T47D (cell line): ENCODE results near the gene RLN2.

Experiments
- DNase-seq, 2 experiments: peaks; one replicate each; pipeline versions ENCODE4 v3.0.0 to v3.0.0-alpha.2; 2011 to 2012; ENCODE audit warnings: low read depth in 1 of 2, low spot score in 1 of 2
- JUND ChIP-seq: IDR thresholded peaks from 2 replicates; pipeline ENCODE4 v1.6.1; 2012; ENCODE audit warnings: low read depth
- in situ Hi-C: cut with HindIII; loops from 2 replicates; pipeline ENCODE4 v1.10.0; 2016; ENCODE audit warnings: low sequenced_read_pairs, low pct_unique_long_range_greater_than_20kb

The RLN2 gene

DNA sequence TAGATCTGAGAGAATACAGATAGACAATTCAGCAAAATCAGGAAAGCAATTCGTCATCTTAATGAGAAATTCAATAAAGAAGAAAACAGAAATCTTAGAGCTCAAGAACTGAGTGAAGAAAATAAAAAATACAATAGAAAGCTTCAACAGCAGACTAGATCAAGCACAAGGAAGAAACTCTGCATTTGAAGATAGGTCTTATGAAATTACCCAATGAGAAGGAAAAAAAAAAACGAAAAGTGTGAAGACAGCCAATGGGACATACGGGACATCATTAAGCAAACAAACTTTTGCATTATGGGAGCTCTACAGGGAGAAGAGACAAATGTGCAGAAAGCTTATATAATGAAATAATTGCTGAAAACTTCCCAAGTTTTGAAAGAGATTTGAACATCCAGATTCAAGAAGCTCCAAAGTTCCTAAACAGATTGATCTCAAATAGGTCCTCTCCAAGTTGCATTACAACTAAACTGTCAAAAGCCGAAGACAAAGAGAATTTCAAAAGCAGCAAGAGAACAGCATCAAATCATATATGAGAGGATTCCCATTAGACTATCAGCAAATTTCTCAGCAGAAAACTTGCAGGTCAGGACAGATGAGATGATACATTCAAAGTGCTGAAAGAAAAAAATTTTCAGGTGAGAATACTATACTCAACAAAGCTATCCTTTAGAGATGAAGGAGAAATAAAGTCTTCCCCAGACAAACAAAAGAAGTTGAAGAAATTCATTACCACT, 10.8 kb upstream of the RLN2 start:
- in situ Hi-C loops = no loop called here
- TF ChIP-seq JUND = no peak
- no peak for DNase-seq

DNA sequence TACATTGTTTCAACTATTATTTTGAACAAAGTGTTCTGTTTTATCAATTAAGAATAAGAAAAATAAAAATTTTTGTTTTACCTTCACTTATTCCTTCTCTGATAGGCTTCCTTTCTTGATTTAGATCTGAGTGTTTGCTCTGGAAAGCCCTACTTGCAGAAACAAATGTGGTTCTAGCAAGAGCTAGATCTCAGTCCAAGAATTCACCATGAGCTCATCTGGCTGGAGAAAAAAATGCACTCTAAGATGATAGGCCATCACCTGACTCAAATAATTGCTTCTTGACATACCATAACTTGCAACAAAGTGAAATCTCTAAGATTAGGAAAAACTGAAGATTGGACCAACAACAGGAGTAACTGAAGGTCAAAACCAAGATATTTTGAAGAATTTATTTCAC, 6.3 kb upstream of the RLN2 start:
- in situ Hi-C loops = no loop called here
- DNase-seq = no peak
- no peak for TF ChIP-seq JUND

DNA sequence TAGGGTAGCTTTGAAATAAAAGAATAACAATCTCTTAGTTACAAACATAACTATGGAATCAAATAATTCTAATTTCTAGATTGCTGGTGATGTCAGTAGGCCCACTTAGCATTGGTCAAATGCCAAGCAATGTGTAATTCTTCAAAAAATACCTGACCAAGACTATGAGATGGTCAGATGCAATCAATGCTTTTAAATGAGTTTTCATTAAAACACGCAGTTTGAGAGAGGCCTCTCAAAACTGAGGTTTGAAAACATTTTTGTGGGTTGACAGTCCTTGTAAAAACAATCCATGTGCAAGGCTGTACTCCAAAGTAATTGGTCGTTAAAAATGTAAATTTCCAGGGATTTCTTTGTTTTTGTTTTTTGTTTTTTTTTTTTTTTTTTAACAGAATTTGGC, 1.2 kb upstream of the RLN2 start:
- in situ Hi-C loops = no loop called here
- TF ChIP-seq JUND = no peak
- DNase-seq = no peak

DNA sequence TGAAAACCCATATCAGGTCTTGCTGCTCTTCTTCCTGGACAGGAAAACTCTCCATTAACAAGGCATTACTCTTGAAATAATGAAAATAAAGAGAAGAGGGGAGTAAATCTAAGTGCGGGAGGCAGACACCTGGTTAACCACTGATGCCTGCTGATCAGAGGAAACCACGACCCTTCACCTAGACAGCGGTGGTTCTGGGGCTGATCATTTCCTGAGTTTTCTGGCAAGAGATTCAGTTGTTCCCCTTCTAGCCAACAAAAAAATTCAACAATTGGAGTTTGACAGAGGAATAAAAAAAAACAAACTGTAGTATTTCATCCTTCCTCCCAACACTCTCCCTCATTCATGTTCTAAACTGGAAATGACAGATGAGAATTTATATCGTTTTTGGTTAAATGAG, 3.0 kb downstream of the RLN2 start:
- in situ Hi-C loops = no loop called here
- DNase-seq = no peak
- no peak for TF ChIP-seq JUND

DNA sequence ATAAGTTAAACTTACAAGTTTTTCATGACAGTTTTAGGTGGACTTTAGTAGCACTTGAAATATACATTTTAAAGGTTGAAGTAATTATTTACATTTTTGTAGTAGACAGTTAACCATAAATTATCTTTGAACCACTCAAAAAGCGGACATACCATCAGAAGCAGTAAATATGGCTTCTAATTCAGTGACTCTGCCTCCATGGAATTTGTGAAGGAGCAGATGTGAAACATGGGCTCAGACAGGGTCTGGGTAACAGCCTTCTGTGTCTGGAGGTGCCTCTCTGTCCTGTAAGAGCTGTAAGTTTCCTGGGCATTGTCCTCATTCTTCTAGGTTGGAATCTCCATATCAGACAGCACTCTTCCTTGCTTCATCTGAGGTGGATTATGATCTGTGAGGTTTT, 12.4 kb downstream of the RLN2 start:
- in situ Hi-C loops = no loop called here
- no peak for DNase-seq
- TF ChIP-seq JUND = no peak

DNA sequence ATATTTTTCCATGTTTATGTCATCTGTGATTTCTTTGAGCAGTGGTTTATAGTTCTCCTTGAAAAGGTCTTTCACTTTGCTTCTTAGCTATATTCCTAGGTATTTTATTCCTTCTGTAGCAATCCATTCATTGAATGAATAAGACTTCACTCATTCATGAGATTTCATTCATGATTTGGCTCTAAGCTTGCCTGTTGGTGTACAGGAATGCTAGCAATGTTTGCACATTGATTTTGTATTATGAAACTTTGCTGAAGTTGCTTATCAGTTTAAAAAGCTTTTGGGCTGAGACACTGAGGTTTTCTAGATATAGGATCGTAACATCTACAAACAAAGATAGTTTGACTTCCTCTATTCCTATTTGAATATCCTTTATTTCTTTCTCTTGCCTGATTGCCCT, 15.9 kb downstream of the RLN2 start:
- DNase-seq = peak in 1 of 2 experiments; percentile 24
- in situ Hi-C loops = no loop called here
- TF ChIP-seq JUND = peak; percentile 34; the same call in 1 of the 2 replicates

DNA sequence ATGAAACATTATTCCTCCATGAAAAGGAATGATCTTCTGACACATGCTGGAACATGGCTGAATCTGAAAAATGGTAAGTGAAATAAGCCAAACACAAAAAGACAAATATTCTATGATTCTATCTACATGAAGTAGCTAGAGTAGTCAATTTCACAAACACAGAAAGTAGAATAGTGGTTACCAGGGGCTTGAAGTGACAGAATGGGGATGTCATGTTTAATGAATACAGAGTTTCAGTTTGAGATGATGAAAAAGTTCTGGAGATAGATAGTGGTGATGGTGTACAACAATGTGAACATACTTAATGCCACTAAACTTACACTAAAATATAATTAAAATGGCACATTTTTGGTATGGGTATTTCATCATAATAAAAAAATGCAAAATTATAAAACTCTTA, 18.3 kb downstream of the RLN2 start:
- DNase-seq = no peak
- in situ Hi-C loops = no loop called here
- TF ChIP-seq JUND = no peak

DNA sequence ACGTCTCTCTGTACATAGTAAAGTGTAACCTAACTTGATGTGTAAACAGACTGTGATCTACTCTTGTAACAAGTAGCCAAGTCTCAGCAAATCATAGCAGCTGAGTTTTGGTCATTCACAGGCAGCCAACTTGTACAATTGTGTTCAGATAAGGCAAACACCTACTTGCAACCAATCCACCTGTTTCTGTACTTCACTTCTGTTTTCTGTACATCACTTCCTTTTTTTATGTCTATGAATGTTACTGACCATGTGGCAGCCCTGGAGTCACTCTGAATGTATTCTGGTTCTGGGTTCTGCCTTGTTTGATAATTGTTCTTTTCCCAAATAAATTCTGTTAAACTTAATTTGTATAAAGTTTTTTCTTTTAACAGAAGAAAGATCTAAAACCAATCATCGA, 26.0 kb downstream of the RLN2 start:
- no peak for TF ChIP-seq JUND
- in situ Hi-C loops = no loop called here
- DNase-seq = no peak

DNA sequence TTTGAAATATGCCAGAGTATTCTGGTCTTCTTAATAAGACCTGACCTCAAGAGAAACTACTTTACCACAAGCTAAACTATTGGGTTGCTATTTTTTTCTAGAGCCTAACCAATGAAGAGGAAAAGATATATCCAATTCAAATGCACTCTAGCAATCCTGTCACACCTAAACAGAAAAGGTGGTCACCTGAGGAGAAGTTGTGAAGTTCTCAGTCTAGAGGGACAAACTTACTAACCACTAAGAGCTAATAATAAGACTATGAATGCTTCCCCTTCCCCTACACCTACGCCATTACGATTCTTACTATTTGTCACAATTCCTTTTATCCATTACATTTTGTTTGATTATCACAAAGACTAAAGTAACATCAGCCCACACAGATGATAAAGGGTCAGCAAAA, 29.7 kb downstream of the RLN2 start:
- TF ChIP-seq JUND = no peak
- in situ Hi-C loops = no loop called here
- DNase-seq = no peak

DNA sequence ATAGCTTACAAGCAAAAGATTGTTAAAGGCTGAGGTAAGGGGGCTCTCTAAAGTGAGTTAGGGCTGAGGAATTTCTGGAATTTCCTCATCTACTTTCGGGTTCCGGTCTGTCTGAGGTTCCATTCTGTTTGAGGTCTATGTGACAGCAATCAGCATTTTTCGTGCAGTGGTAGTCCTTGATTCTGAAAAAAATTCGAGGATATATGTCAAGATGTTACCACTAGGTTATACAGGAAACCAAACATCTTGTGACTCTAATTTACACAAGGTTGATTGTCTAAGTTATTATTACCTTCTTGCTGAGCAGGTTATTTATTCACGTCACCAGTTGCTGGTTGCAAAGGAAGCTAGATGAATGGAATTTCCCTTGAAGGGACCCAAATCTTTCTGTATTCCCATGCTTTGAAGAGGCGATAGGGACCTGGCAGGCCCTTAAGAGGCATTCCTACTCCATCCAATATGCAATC, 35.2 kb downstream of the RLN2 start:
- no peak for TF ChIP-seq JUND
- in situ Hi-C loops = no loop called here
- DNase-seq = peak in 1 of 2 experiments; percentile 79

DNA sequence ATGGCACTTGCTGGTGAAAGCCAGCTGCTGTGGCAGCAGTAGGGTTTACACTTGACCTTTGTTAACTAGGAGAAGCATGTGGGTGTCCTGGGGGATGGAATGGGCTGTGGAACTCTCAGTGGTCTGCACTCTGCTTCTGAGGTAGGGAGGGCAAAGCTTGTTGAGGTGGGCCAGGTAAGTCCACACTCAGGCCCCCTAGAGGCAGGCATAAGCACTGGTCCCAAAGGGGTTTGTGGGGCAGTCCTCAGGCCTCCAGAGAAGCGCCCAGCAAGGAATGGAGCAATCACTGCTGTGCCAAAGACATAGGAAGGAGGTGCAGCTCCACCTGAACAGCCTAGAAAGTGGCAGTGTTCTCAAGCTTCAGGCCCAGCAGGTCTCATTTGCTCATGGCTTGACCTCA, 38.6 kb downstream of the RLN2 start:
- no peak for DNase-seq
- in situ Hi-C loops = no loop called here
- TF ChIP-seq JUND = no peak

DNA sequence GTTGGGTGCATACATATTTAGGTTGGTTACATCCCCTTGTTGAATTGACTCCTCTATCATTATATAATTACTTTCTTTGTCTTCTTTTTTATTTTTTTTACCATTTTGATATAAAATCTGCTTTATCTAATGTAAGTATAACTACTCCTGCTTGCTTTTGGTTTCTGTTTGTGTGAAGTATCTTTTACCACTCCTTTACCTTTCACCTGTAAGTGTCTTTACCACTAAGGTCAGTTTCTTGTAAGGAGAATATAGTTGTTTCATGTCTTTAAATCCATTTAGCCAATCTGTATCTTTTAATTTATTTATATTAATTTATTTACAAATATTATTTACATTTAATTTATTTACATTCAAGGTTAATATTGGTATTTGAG, 40.3 kb downstream of the RLN2 start:
- in situ Hi-C loops = no loop called here
- DNase-seq = no peak

DNA sequence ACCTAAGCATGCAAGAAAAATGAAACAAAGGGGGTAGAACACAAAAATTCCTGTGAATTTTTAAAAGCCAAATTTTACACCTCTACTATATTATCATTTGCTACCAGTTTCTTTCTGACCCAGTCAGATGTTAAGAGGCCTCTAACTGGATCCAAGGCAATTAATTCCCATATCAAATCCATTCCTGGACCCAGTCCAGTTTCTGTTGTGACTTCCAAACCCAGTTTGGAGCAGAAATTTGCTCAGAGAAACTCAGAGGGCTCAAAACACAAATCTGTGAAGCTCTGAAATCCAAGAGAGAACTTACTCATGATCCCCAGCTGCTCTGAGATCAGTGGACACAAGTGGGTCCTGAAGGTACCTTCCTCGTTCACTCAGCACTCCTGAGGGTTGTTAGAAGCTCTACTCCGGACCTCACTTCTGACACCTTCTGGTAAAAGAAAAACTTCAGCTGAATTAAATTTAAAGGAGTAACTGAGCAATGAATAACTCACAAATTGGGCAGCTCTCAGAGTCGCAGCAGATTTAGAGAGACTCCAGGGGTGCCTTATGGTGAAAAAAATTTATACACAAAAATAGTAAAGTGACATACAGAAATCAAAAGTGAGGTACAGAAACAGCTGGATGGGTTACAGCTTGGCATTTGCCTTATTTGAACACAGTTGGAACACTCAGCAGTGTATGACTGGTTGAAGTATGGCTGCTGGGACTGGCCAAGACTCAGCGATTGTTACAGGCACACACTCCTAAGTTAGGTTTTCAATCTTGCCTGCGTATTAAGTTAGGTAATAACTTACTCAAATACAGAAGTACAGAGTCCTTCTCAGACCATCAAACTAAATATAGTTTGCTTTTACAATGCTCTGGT, 40.9 kb downstream of the RLN2 start:
- no peak for TF ChIP-seq JUND
- in situ Hi-C loops = no loop called here
- DNase-seq = peak; percentile 1 to 73

More for the DNA sequence above, 40.3 kb downstream of the RLN2 start:
- no peak for TF ChIP-seq JUND
